NB4 (cell line): ENCODE data around the gene TNK2.

Experiments used
- DNase-seq: peaks from one replicate; pipeline ENCODE4 v3.0.0; 2010; ENCODE audit warnings: low read depth
- H3K4me3 ChIP-seq: one replicate; pipeline ENCODE4 v1.5.1; 2011; ENCODE audit warnings: mild to moderate bottlenecking, low read depth, low read length, moderate library complexity
- MYC ChIP-seq: IDR thresholded peaks from 2 replicates; pipeline ENCODE4 v1.6.1; 2011; ENCODE audit warnings: low read depth, low read length
- POLR2A ChIP-seq: IDR thresholded peaks from 2 replicates; pipeline ENCODE4 v1.6.1; 2011; ENCODE audit warnings: mild to moderate bottlenecking; ENCODE audit not compliant: insufficient read length; ENCODE audit errors: extremely low read depth
- TF ChIP-seq, protein P1 (sequence below): IDR thresholded peaks from one replicate; pipeline ENCODE4 v1.5.1; 2012; ENCODE audit warnings: low read depth, low read length
- TF ChIP-seq, protein P2 (sequence below): IDR thresholded peaks from 2 replicates; pipeline ENCODE4 v1.6.1; 2011; ENCODE audit warnings: low read depth, low read length

The TNK2 gene

DNA sequence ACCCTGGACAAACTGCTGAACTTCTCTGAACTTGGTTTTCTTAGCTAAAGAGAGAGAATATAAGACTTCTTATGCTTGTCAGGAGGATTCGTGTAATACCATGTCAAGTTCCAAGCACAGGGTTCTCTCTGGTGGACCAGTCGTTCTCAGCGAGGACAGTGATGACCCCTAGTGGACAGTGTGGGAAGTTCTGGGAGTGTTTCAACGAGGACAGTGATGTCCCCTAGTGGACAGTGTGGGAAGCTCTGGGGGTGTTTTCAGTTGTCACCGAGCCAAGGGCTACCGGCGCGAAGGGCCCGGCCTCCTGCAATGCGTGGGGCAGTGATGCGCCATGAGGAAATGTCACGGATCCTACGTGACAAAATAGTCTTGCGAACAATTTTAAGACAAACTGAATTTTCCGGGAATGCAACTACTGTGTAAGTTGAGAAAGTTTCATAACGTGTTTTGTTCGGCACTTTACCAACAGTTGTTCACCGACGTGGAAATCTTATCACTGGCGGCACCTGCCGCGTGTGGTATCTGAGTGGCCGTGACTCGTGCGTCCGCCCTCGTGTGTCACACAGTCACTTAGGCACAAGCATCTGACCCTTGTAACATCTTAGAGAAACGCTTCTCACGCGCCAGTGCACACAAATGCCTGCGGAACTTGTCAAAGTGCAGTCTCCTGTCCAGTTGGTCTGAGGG lies 57.4 kb downstream of the TNK2 start:
- TF ChIP-seq POLR2A (no peak), MYC (peak; percentile 70)
- TF ChIP-seq, protein P1, sequence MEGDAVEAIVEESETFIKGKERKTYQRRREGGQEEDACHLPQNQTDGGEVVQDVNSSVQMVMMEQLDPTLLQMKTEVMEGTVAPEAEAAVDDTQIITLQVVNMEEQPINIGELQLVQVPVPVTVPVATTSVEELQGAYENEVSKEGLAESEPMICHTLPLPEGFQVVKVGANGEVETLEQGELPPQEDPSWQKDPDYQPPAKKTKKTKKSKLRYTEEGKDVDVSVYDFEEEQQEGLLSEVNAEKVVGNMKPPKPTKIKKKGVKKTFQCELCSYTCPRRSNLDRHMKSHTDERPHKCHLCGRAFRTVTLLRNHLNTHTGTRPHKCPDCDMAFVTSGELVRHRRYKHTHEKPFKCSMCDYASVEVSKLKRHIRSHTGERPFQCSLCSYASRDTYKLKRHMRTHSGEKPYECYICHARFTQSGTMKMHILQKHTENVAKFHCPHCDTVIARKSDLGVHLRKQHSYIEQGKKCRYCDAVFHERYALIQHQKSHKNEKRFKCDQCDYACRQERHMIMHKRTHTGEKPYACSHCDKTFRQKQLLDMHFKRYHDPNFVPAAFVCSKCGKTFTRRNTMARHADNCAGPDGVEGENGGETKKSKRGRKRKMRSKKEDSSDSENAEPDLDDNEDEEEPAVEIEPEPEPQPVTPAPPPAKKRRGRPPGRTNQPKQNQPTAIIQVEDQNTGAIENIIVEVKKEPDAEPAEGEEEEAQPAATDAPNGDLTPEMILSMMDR = peak; percentile 100
- TF ChIP-seq, protein P2, sequence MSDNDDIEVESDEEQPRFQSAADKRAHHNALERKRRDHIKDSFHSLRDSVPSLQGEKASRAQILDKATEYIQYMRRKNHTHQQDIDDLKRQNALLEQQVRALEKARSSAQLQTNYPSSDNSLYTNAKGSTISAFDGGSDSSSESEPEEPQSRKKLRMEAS = peak; percentile 75
- DNase-seq = peak; percentile 89
- no peak overlapping the region for H3K4me3 ChIP-seq

DNA sequence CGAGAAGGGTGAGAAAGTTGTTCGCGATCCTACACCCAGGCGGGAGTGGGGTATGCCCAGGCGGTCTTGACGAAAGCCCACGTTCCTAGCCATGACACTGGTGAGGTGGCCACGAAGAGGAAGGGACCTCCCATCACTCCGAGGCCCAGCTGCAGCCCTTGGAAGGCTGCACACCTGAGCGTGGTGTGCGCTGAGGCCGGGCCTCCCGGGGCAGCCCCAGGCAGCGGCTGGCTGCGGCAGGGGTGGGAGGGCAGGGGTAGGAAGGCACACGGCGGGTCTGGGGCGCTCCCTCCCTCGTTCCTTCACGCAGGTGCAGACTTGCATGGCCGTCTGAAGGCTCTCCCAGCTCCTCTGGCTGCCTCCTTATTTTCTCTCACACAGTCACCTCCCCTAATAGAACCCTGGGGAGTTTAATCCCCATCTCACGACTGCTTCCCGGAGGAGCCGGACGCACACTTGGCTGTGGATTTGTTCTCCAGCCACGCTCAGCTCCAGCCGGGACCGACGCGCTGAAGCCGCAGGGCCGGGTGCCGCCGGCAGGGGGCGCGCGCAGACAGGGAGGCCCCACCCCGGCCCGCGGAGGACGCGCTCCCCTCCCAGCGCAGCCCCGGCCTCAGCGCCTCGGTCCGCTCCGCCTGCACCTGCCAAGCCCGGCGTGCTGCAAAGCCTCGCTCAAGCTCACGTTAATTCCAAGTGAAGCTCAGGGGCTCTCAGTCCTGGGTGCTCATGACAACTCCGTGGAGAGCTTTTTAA lies 58.9 kb downstream of the TNK2 start:
- no peak for TF ChIP-seq MYC
- TF ChIP-seq, protein P1 = no peak
- TF ChIP-seq, protein P2 = no peak
- no peak for TF ChIP-seq POLR2A
- no peak for DNase-seq
- H3K4me3 ChIP-seq = no peak overlapping the region

GRCh38 chr3:195847055-195847950 lies 61.0 kb downstream of the TNK2 start:
- no peak overlapping the region for H3K4me3 ChIP-seq
- peak; percentile 49 for DNase-seq
- TF ChIP-seq MYC = no peak
- TF ChIP-seq, protein P1 = no peak
- no peak for TF ChIP-seq POLR2A
- TF ChIP-seq, protein P2 = no peak

DNA sequence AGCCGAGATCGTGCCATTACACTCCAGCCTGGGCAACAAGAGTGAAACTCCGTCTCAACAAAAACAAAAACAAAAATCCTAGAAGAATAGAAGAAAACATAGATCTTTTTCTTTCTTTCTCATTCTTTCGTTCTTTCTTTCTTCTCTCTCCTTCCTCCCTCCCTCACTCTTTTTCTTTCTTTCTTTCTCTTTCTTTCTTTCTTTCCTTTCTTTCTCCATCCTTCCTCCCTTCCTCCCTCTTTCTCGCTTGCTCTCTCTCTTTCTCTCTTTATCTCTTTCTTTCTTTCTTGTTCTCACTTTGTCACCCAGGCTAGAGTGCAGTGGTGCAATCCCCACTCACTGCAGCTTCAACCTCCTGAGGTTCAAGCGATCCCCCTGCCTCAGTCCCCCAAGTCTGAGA lies 62.9 kb downstream of the TNK2 start:
- no peak overlapping the region for H3K4me3 ChIP-seq
- TF ChIP-seq, protein P2 = no peak
- TF ChIP-seq MYC (no peak), POLR2A (no peak)
- TF ChIP-seq, protein P1 = no peak
- DNase-seq = no peak

DNA sequence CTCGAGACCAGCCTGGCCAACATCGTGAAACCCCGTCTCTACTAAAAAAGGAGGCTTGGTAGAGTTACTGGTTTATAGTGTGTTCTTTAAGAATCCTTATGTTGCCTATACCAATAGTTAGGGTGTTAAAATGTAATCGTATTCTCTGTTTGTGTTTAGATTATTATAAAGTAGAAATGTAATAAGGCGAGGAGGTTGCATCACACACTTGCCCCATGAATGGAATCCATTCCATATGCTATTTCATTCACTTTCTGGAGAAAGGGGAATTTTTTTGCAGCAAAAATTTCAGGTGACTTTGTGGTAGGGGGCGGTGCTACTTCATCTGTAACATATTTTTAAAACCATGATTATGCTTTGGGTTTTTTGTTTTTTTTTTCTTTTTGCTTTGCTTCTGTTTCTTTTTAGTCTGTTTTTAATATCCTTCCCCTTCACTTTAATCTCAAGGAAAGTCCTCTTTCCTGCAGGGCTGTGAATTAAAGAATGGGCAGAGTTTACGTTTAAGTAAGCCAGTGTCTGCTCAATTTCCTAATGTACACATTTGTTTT lies 63.6 kb downstream of the TNK2 start:
- TF ChIP-seq, protein P2 = no peak
- TF ChIP-seq POLR2A (no peak), MYC (no peak)
- TF ChIP-seq, protein P1 = no peak
- no peak overlapping the region for H3K4me3 ChIP-seq
- DNase-seq = no peak
